SK-N-MC (cell line): ENCODE measurements around the gene HKDC1.

ENCODE experiments used
- DNase-seq: peaks from one replicate; pipeline ENCODE4 v3.0.0-alpha.2; 2011; ENCODE audit warnings: low read depth, low spot score
- H3K27ac ChIP-seq: fragments of 200-600 bp; sonication (generic); 2 replicates; pipeline ENCODE4 v1.5.1; 2016; ENCODE audit warnings: mixed run types
- H3K36me3 ChIP-seq: fragments of 200-600 bp; sonication (generic); 2 replicates; pipeline ENCODE4 v1.6.1; 2017; ENCODE audit warnings: antibody characterized with exemption, low read length, mixed read lengths; ENCODE audit not compliant: insufficient read depth
- H3K4me3 ChIP-seq: fragments of 200-600 bp; sonication (generic); 2 replicates; pipeline ENCODE4 v1.5.1; 2016
- H3K9ac ChIP-seq: fragments of 200-600 bp; sonication (generic); 2 replicates; pipeline ENCODE4 v1.8.0; 2017; ENCODE audit warnings: mixed run types, mixed read lengths; ENCODE audit not compliant: insufficient read length
- H3K9me3 ChIP-seq: fragments of 200-600 bp; sonication (generic); 2 replicates; pipeline ENCODE4 v1.6.1; 2017; ENCODE audit warnings: low read depth, mild to moderate bottlenecking, antibody characterized with exemption, low read length, moderate library complexity, mixed read lengths
- EZH2 ChIP-seq: fragments of 200-600 bp; sonication (generic); IDR thresholded peaks from one replicate; pipeline ENCODE4 v1.6.1; 2017; ENCODE audit warnings: antibody characterized with exemption
- FOXP2 ChIP-seq: optimal IDR thresholded peaks from 2 replicates; pipeline ENCODE3; 2011; ENCODE audit warnings: mild to moderate bottlenecking, moderate library complexity; ENCODE audit not compliant: insufficient read depth; ENCODE audit errors: extremely low read length, control extremely low read depth
- POLR2AphosphoS5 ChIP-seq: IDR thresholded peaks from 2 replicates; pipeline ENCODE4 v1.6.1; 2012; ENCODE audit warnings: mild to moderate bottlenecking, low read depth, low read length, borderline replicate concordance

HKDC1 gene

GRCh38 chr10:69253171-69253570, 33.0 kb downstream of the HKDC1 start:
- no peak overlapping the region for H3K4me3 ChIP-seq
- no peak overlapping the region for H3K27ac ChIP-seq
- H3K9me3 ChIP-seq, result no peaks in the 10 kb centered on the region
- H3K36me3 ChIP-seq, result no peaks in the 10 kb centered on the region
- H3K9ac ChIP-seq, result no peak overlapping the region
- no peak for DNase-seq
- TF ChIP-seq EZH2, result no peak
- no peak for TF ChIP-seq POLR2AphosphoS5
- no peak for TF ChIP-seq FOXP2

- H3K9ac ChIP-seq, result no peak overlapping the region
Observed at GRCh38 chr10:69254877-69255276, 34.7 kb downstream of the HKDC1 start.

GRCh38 chr10:69259547-69260243, 39.6 kb downstream of the HKDC1 start:
- H3K4me3 ChIP-seq, result no peak overlapping the region
- TF ChIP-seq POLR2AphosphoS5 (no peak), FOXP2 (no peak), EZH2 (no peak)
- H3K36me3 ChIP-seq, result no peaks in the 10 kb centered on the region
- H3K27ac ChIP-seq, result no peak overlapping the region
- no peak overlapping the region for H3K9ac ChIP-seq
- no peak for DNase-seq
- no peaks in the 10 kb centered on the region for H3K9me3 ChIP-seq

More at GRCh38 chr10:69254877-69255276, 34.7 kb downstream of the HKDC1 start:
- Histone ChIP-seq H3K27ac (no peak overlapping the region), H3K9me3 (no peaks in the 10 kb centered on the region), H3K4me3 (no peak overlapping the region), H3K36me3 (no peaks in the 10 kb centered on the region)
- no peak for DNase-seq
- TF ChIP-seq POLR2AphosphoS5 (no peak), FOXP2 (no peak), EZH2 (no peak)

GRCh38 chr10:69261184-69261583, 41.1 kb downstream of the HKDC1 start:
- Histone ChIP-seq H3K9me3 (no peaks in the 10 kb centered on the region), H3K27ac (no peak overlapping the region), H3K9ac (no peak overlapping the region), H3K4me3 (no peak overlapping the region), H3K36me3 (no peaks in the 10 kb centered on the region)
- TF ChIP-seq POLR2AphosphoS5, result no peak
- TF ChIP-seq EZH2, result no peak
- no peak for DNase-seq

- no peak overlapping the region for H3K4me3 ChIP-seq
- no peaks in the 10 kb centered on the region for H3K36me3 ChIP-seq
- H3K27ac ChIP-seq, result no peak overlapping the region
- TF ChIP-seq FOXP2 (no peak), POLR2AphosphoS5 (no peak), EZH2 (no peak)
- no peak for DNase-seq
- H3K9ac ChIP-seq, result no peak overlapping the region
- no peaks in the 10 kb centered on the region for H3K9me3 ChIP-seq
Observed at GRCh38 chr10:69262292-69262751, 42.2 kb downstream of the HKDC1 start.

GRCh38 chr10:69265521-69265920, 45.4 kb downstream of the HKDC1 start:
- no peak overlapping the region for H3K9ac ChIP-seq
- no peak overlapping the region for H3K4me3 ChIP-seq
- no peaks in the 10 kb centered on the region for H3K36me3 ChIP-seq
- no peak for TF ChIP-seq FOXP2
- TF ChIP-seq EZH2, result no peak
- no peak for TF ChIP-seq POLR2AphosphoS5
- no peak for DNase-seq
- no peak overlapping the region for H3K27ac ChIP-seq
- H3K9me3 ChIP-seq, result no peaks in the 10 kb centered on the region

- TF ChIP-seq FOXP2 (no peak), EZH2 (no peak), POLR2AphosphoS5 (no peak)
- Histone ChIP-seq H3K9ac (no peak overlapping the region), H3K27ac (no peak overlapping the region), H3K36me3 (no peaks in the 10 kb centered on the region), H3K9me3 (no peaks in the 10 kb centered on the region), H3K4me3 (no peak overlapping the region)
- DNase-seq, result no peak
Observed at GRCh38 chr10:69268761-69269416, 48.8 kb downstream of the HKDC1 start.

- Histone ChIP-seq H3K9ac (no peak overlapping the region), H3K27ac (no peak overlapping the region), H3K36me3 (no peaks in the 10 kb centered on the region), H3K4me3 (no peak overlapping the region), H3K9me3 (no peaks in the 10 kb centered on the region)
- TF ChIP-seq POLR2AphosphoS5 (no peak), FOXP2 (no peak), EZH2 (no peak)
- no peak for DNase-seq
Observed at GRCh38 chr10:69269761-69270160, 49.6 kb downstream of the HKDC1 start.
